Stomach (tissue), 9 donors: ENCODE data around the gene GSTA2. TPM values are rescaled to one million over a fixed set of nuclear protein-coding genes. Genes with fewer than 3 reads are reported as not detected.
"Not testable (repeated sequence)": the region's sequence is repeated elsewhere in the genome, so short reads cannot be mapped to it uniquely, and the experiment has no call there.

Experiments
- DNase-seq, 2 donors: peaks; one replicate each; pipeline versions ENCODE4 v3.0.0 to v3.0.0-alpha.2; 2013 to 2019
- H3K27ac ChIP-seq, 5 donors: fragments of 200-600 bp in 4 of 5; sonication (generic) in 4 of 5; one replicate each; pipeline ENCODE4 v1.5.1; 2013 to 2019; ENCODE audit warnings: mild to moderate bottlenecking in 1 of 5, moderate library complexity in 1 of 5
- H3K27me3 ChIP-seq, 3 donors: fragments of 200-600 bp; sonication (generic); one replicate each; pipeline ENCODE4 v1.5.1; 2017 to 2019; ENCODE audit warnings: mixed run types in 1 of 3
- H3K36me3 ChIP-seq, 4 donors: fragments of 200-600 bp; sonication (generic); 1 replicate in 3 of 4; 2 replicates in 1 of 4; pipeline ENCODE4 v1.5.1; 2016 to 2019
- H3K4me1 ChIP-seq, 4 donors: fragments of 200-600 bp; sonication (generic); one replicate each; pipeline ENCODE4 v1.5.1; 2016 to 2019
- H3K4me3 ChIP-seq, 4 donors: fragments of 200-600 bp; sonication (generic) in 3 of 4; one replicate each; pipeline ENCODE4 v1.5.1; 2016 to 2019; ENCODE audit warnings: mild to moderate bottlenecking in 1 of 4
- H3K9me3 ChIP-seq, 4 donors: fragments of 200-600 bp; sonication (generic); one replicate each; pipeline ENCODE4 v1.5.1; 2016 to 2019
- EP300 ChIP-seq: sonication (generic); formaldehyde crosslinking; IDR thresholded peaks from one replicate; pipeline ENCODE4 v1.6.1; 2017; ENCODE audit warnings: antibody characterized with exemption
- POLR2A ChIP-seq, 4 donors: fragments of 450-650 bp; IDR thresholded peaks; one replicate each; pipeline ENCODE4 v1.6.1; 2016; ENCODE audit warnings: antibody characterized with exemption in 4 of 4, control low read depth in 2 of 4, mild to moderate bottlenecking in 1 of 4, moderate library complexity in 1 of 4
- POLR2AphosphoS5 ChIP-seq, 3 donors: sonication (generic); formaldehyde crosslinking; IDR thresholded peaks; one replicate each; pipeline ENCODE4 v1.6.1; 2016; ENCODE audit warnings: antibody characterized with exemption in 3 of 3
- WGBS, 5 donors: extraction: QIAGEN DNeasy Blood & Tissue Kit in 3 of 5; methylation state at CpG; one replicate each; pipeline versions ENCODE4 v1.1.5 to v1.1.7; 2013 to 2018; 5-methylcytosine and 5-hydroxymethylcytosine counted together
- intact Hi-C: fragments of 100-400 bp; cut with DNase I; formaldehyde crosslinking; loops from one replicate; pipeline ENCODE4 v1.15.1; 2023; ENCODE audit warnings: low total_unique reads
- polyA plus RNA-seq, 3 donors: library from polyadenylated mRNA; stranded (reverse); fragments of 200-250 nt; gene quantifications; one replicate each; pipeline ENCODE4 v1.2.3, GENCODE V29; 2013
- total RNA-seq, 5 donors: library from RNA; depleted of rRNA; stranded (reverse); fragments of >200 nt; gene quantifications; one replicate each; pipeline versions ENCODE4 v1.1.0 to v1.2.3, GENCODE V29; 2014 to 2016
- TF ChIP-seq, protein P1 (sequence below), 7 experiments: fragments of 450-650 bp in 4 of 7; fragments of 200-600 bp in 3 of 7; sonication (generic) in 3 of 7; IDR thresholded peaks; one replicate each; pipeline ENCODE4 v1.5.1; 2016 to 2019; ENCODE audit warnings: antibody characterized with exemption in 7 of 7, control low read depth in 2 of 7, mild to moderate bottlenecking in 1 of 7
- donor health status: healthy with polysubstance abuse.
- donor health status: Bipolar disorder and iron deficiency.
- donor health status: healthy.

Gene GSTA2
- total and polyA plus RNA-seq, 8 donors, result 0.89 to 9.8 (median 5.8) TPM; not detected in 2

DNA sequence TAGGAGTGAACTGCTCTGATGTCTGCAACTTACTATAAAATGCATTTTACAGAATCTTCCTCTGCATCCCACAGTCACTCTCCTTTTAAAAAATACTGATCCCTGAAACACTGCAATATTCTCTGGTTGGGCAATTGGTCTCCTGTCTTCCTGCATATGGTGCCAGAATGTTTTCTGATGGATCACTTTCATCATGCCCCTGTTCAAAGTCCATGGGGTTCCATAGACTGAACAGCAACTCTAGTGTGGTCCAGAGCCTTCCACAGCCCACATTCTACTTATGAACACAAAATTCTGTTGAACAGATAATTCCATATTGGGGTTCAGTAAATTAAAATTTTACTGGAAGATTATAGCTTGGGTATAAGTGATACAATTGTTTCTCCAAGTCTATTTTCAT, 11.0 kb downstream of the GSTA2 start:
- no peak overlapping the region for H3K27ac ChIP-seq
- H3K27me3 ChIP-seq, result no peaks in the 10 kb centered on the region
- intact Hi-C loops, result no loop called here
- H3K4me3 ChIP-seq, result no peak overlapping the region
- TF ChIP-seq EP300 (no peak), POLR2AphosphoS5 (IDR thresholded peaks at IDR 0.05) (no peak), POLR2A (IDR thresholded peaks at IDR 0.05) (no peak)
- TF ChIP-seq, protein P1, sequence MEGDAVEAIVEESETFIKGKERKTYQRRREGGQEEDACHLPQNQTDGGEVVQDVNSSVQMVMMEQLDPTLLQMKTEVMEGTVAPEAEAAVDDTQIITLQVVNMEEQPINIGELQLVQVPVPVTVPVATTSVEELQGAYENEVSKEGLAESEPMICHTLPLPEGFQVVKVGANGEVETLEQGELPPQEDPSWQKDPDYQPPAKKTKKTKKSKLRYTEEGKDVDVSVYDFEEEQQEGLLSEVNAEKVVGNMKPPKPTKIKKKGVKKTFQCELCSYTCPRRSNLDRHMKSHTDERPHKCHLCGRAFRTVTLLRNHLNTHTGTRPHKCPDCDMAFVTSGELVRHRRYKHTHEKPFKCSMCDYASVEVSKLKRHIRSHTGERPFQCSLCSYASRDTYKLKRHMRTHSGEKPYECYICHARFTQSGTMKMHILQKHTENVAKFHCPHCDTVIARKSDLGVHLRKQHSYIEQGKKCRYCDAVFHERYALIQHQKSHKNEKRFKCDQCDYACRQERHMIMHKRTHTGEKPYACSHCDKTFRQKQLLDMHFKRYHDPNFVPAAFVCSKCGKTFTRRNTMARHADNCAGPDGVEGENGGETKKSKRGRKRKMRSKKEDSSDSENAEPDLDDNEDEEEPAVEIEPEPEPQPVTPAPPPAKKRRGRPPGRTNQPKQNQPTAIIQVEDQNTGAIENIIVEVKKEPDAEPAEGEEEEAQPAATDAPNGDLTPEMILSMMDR (IDR thresholded peaks at IDR 0.05), result no peak
- H3K4me1 ChIP-seq, result no peaks in the 10 kb centered on the region
- no peak for DNase-seq
- no peaks in the 10 kb centered on the region for H3K36me3 ChIP-seq
- peaks cover 0 to 9% (median 3%) of the 10 kb centered on the region in 4 donors for H3K9me3 ChIP-seq

DNA sequence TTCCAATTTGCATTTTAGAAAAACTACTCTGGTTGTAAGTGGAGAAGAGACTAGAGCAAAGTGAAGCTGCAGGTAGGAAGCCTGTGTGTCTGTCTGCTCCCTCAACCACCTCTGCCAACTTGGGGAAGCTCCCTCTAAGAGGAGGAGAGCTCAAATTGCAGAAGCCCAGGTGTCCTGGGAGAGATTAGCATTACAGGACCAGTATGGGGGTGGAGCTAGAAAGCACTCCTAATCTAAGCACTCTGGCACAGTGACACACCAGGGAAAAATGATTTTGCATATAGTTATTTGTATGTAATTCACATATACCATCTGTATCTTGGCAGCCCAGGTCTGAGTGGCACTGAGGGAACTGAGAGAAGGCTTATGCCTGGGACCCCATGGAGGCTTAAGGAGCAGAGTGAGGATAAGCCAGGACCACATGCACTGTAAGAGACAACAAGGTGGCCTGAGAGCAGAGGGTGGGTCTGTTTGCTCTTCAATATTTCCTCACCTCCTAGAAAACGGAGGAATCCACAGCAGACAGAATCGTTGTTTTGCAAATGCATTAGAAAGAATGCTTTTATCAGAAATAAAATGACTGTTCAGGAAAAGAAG, 13.6 kb downstream of the GSTA2 start:
- Histone ChIP-seq H3K36me3 (no peaks in the 10 kb centered on the region), H3K27me3 (no peaks in the 10 kb centered on the region), H3K27ac (no peak overlapping the region), H3K4me1 (no peaks in the 10 kb centered on the region), H3K4me3 (no peak overlapping the region), H3K9me3 (peaks cover 0 to 9% (median 3%) of the 10 kb centered on the region in 4 donors)
- WGBS, 5 donors, result 29 to 53% (median 34%) methylated on average over 2 of the region's 2 CpGs
- intact Hi-C loops, result no loop called here
- TF ChIP-seq POLR2A (IDR thresholded peaks at IDR 0.05) (no peak), EP300 (no peak)
- TF ChIP-seq, protein P1 (IDR thresholded peaks at IDR 0.05), result no peak
- no peak for DNase-seq

DNA sequence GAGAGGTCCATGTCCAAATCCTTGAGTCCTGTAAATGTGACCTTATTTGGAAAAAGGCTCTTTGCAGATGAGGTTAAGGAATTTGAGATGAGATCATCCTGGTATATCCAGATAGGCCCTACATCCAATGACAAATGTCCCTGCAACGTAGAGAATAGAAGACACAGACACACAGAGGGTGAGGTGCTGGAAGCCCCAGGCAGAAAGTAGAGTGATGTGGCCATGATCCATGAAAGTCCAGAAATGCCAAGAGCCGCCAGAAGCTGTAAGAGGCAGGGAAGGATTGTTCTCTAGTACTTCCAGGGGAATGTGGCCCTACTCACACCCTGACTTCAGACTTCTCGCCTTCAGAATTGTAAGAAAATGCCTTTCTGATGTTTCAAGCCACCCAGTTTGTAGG, 16.0 kb downstream of the GSTA2 start:
- 71 to 85% (median 79%) methylated on average over 3 of the region's 3 CpGs for WGBS, 5 donors
- not testable (repeated sequence) for H3K36me3 ChIP-seq, H3K27ac ChIP-seq

DNA sequence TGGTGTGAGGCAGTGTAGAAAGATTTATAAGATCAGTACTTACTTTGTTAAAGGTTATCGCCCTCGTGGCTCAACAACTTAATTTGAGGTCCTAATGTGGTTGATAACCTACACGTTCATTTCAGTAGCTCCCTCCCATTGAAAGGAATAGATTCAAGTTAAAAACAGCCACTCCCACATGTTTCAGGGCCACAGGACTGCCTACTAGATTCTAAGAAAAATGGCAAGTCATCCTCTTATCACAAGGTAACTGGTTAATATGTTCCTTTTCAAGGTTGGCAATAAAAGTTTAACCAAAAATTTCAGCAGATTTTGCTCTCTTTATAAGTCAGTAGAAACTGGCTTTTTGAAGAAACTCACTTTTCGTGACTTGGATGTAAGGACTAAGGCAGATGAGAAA, 17.1 kb downstream of the GSTA2 start:
- 40 to 48% (median 43%) methylated on average over 4 of the region's 4 CpGs for WGBS, 5 donors
- Histone ChIP-seq H3K36me3 (no peaks in the 10 kb centered on the region), H3K4me3 (no peak overlapping the region), H3K27me3 (no peaks in the 10 kb centered on the region), H3K27ac (no peak overlapping the region), H3K4me1 (no peaks in the 10 kb centered on the region), H3K9me3 (peaks cover 0 to 7% (median 2%) of the 10 kb centered on the region in 4 donors)
- DNase-seq, result no peak
- TF ChIP-seq POLR2A (IDR thresholded peaks at IDR 0.05), result no peak
- TF ChIP-seq, protein P1 (IDR thresholded peaks at IDR 0.05), result no peak
- TF ChIP-seq POLR2AphosphoS5 (IDR thresholded peaks at IDR 0.05), result no peak
- TF ChIP-seq EP300, result no peak
- intact Hi-C loops, result no loop called here

More for the DNA sequence above, 16.0 kb downstream of the GSTA2 start:
- H3K9me3 ChIP-seq, H3K4me3 ChIP-seq, DNase-seq, H3K27me3 ChIP-seq, H3K4me1 ChIP-seq, intact Hi-C loops: not testable (repeated sequence)

DNA sequence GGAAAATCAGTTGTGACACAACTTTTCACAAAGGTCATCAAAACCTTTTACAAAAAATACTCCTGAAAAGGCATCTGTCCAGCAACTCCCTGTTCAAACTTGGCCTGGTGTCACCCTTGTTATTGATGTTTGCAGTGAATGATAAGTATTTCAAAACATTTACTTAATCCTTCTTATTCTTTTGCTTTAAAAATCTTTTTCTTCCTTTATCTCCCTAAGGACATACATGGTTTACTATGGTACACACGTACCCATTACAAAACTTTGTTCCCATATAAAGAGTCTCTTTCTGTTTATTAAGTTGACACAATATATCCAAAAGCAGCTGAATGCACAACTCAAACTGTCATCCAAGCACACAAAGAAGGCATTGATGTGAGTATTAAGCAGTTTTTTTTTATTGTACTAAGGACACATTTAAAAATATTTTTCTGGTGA, 17.5 kb downstream of the GSTA2 start:
- DNase-seq, result no peak
- intact Hi-C loops, result no loop called here
- WGBS, 5 donors, result 19 to 28% (median 23%) methylated on average over 1 of the region's 1 CpG

More for the DNA sequence above, 17.5 kb downstream of the GSTA2 start:
- Histone ChIP-seq H3K36me3 (no peaks in the 10 kb centered on the region), H3K27me3 (no peaks in the 10 kb centered on the region), H3K4me3 (no peak overlapping the region), H3K27ac (no peak overlapping the region), H3K4me1 (no peaks in the 10 kb centered on the region), H3K9me3 (peaks cover 0 to 3% (median 0%) of the 10 kb centered on the region in 4 donors)
- TF ChIP-seq, protein P1 (IDR thresholded peaks at IDR 0.05), result no peak
- TF ChIP-seq POLR2AphosphoS5 (IDR thresholded peaks at IDR 0.05), result no peak
- no peak for TF ChIP-seq POLR2A (IDR thresholded peaks at IDR 0.05)
- no peak for TF ChIP-seq EP300
